GM23338 (cell line): ENCODE data around the gene DDIT3. TPM values are rescaled to one million over a fixed set of nuclear protein-coding genes. Genes with fewer than 3 reads are reported as not detected.

Experiments
- ATAC-seq: fragments of 200-7000 bp; cut with Tn5 transposase; 3 replicates; pipeline ENCODE4 v1.9.1; 2020
- DNase-seq: peaks from one replicate; pipeline ENCODE4 v3.0.0-alpha.2; 2015; ENCODE audit warnings: low spot score
- H2AFZ ChIP-seq: fragments of 200-600 bp; sonication (generic); 2 replicates; pipeline ENCODE4 v1.8.0; 2016; ENCODE audit warnings: antibody characterized with exemption, mild to moderate bottlenecking, moderate library complexity
- H3F3A ChIP-seq: fragments of 200-600 bp; sonication (generic); replicated peaks from 2 replicates; pipeline ENCODE4 v1.8.0; 2017; ENCODE audit warnings: antibody characterized with exemption, mixed run types, low read depth
- H3K27ac ChIP-seq: fragments of 200-600 bp; sonication (generic); 2 replicates; pipeline ENCODE4 v1.6.1; 2016; ENCODE audit warnings: low read depth
- H3K27me3 ChIP-seq: fragments of 200-600 bp; sonication (generic); 2 replicates; pipeline ENCODE4 v1.8.0; 2016; ENCODE audit warnings: mild to moderate bottlenecking, mixed run types, moderate library complexity; ENCODE audit not compliant: insufficient read depth
- H3K36me3 ChIP-seq: fragments of 200-600 bp; sonication (generic); 2 replicates; pipeline ENCODE4 v1.8.0; 2016; ENCODE audit warnings: mild to moderate bottlenecking; ENCODE audit not compliant: insufficient read depth
- H3K4me1 ChIP-seq: fragments of 200-600 bp; sonication (generic); 2 replicates; pipeline ENCODE4 v1.8.0; 2016; ENCODE audit warnings: mild to moderate bottlenecking, moderate library complexity; ENCODE audit not compliant: insufficient read depth
- H3K4me2 ChIP-seq: fragments of 200-600 bp; sonication (generic); 2 replicates; pipeline ENCODE4 v1.7.1; 2017; ENCODE audit warnings: mixed run types
- H3K4me3 ChIP-seq: fragments of 200-600 bp; sonication (generic); 2 replicates; pipeline ENCODE4 v1.6.1; 2016; ENCODE audit warnings: mixed run types
- H3K79me2 ChIP-seq: fragments of 200-600 bp; sonication (generic); replicated peaks from 2 replicates; pipeline ENCODE4 v1.8.0; 2017; ENCODE audit warnings: mild to moderate bottlenecking; ENCODE audit not compliant: insufficient read depth
- H3K9me2 ChIP-seq: fragments of 200-600 bp; sonication (generic); 2 replicates; pipeline ENCODE4 v1.8.0; 2017; ENCODE audit not compliant: insufficient read depth
- H4K20me1 ChIP-seq: fragments of 200-600 bp; sonication (generic); replicated peaks from 2 replicates; pipeline ENCODE4 v1.8.0; 2017; ENCODE audit warnings: mild to moderate bottlenecking; ENCODE audit not compliant: insufficient read depth
- H3K27ac Mint-ChIP-seq: 2 replicates; pipeline ENCODE4 v1.8.0; 2020; ENCODE audit warnings: inconsistent platforms, mild to moderate bottlenecking, moderate library complexity, mixed read lengths
- H3K27me3 Mint-ChIP-seq: 3 replicates; pipeline ENCODE4 v1.8.0; 2022; ENCODE audit warnings: low read depth, mild to moderate bottlenecking, moderate library complexity, mixed read lengths, inconsistent platforms; ENCODE audit not compliant: insufficient read depth, poor library complexity
- H3K36me3 Mint-ChIP-seq: 3 replicates; pipeline ENCODE4 v1.8.0; 2021; ENCODE audit warnings: low read depth, mild to moderate bottlenecking, inconsistent platforms, moderate library complexity, mixed read lengths
- H3K4me1 Mint-ChIP-seq: 3 replicates; pipeline ENCODE4 v1.8.0; 2020; ENCODE audit warnings: mild to moderate bottlenecking, inconsistent platforms, mixed read lengths
- H3K4me3 Mint-ChIP-seq: 3 replicates; pipeline ENCODE4 v1.8.0; 2021; ENCODE audit warnings: moderate library complexity, mild to moderate bottlenecking, inconsistent platforms, mixed read lengths
- H3K9me3 Mint-ChIP-seq: 3 replicates; pipeline ENCODE4 v1.8.0; 2020; ENCODE audit warnings: moderate library complexity, mild to moderate bottlenecking, inconsistent platforms, mixed read lengths
- EZH2 ChIP-seq: fragments of 200-600 bp; sonication (generic); IDR thresholded peaks from one replicate; pipeline ENCODE4 v1.8.0; 2017; ENCODE audit warnings: antibody characterized with exemption, mild to moderate bottlenecking, low read depth; ENCODE audit not compliant: unreplicated experiment
- JUNB ChIP-seq: IDR thresholded peaks from one replicate; pipeline ENCODE4 v1.6.1; 2016; ENCODE audit warnings: antibody characterized with exemption; ENCODE audit not compliant: unreplicated experiment
- NANOG ChIP-seq: IDR thresholded peaks from 2 replicates; pipeline ENCODE4 v1.6.1; 2016; ENCODE audit warnings: antibody characterized with exemption, borderline replicate concordance
- STAT1 ChIP-seq: IDR thresholded peaks from one replicate; pipeline ENCODE4 v1.6.1; 2016; ENCODE audit warnings: antibody characterized with exemption; ENCODE audit not compliant: unreplicated experiment
- ZNF114 ChIP-seq: fragments of 250-450 bp; sonication (Bioruptor Pico); IDR thresholded peaks from 2 replicates; pipeline ENCODE4 v1.5.0; 2020; ENCODE audit warnings: mild to moderate bottlenecking, moderate library complexity
- polyA plus RNA-seq: library from polyadenylated mRNA; unstranded; fragments of >200 nt; fragmentation: Nextera tagmentation; extraction: Ambion mirVana; gene quantifications from 2 replicates; pipeline ENCODE4 v1.2.1, GENCODE V29; 2016
- total RNA-seq: library from RNA; depleted of rRNA; stranded (reverse); fragments of >200 nt; shearing (Covaris generic); gene quantifications from 2 replicates; pipeline ENCODE4 v1.2.3, GENCODE V29; 2014
- TF ChIP-seq, protein P1 (sequence below): fragments of 250-450 bp; sonication (Bioruptor Pico); IDR thresholded peaks from 2 replicates; pipeline ENCODE4 v1.5.0; 2020; ENCODE audit warnings: mild to moderate bottlenecking, moderate library complexity
- TF ChIP-seq, protein P2 (sequence below), 2 experiments: fragments of 200-600 bp in 1 of 2; sonication (generic) in 1 of 2; conservative IDR thresholded peaks; 2 replicates each; pipeline versions ENCODE4 v1.5.1 to v1.6.1; 2016 to 2017; ENCODE audit warnings: antibody characterized with exemption in 2 of 2, low read depth in 2 of 2, mild to moderate bottlenecking in 2 of 2, moderate library complexity in 1 of 2

The DDIT3 gene
- total and polyA plus RNA-seq, 2 experiments from 2014 or later, result 3.9 to 12.5 TPM

DNA sequence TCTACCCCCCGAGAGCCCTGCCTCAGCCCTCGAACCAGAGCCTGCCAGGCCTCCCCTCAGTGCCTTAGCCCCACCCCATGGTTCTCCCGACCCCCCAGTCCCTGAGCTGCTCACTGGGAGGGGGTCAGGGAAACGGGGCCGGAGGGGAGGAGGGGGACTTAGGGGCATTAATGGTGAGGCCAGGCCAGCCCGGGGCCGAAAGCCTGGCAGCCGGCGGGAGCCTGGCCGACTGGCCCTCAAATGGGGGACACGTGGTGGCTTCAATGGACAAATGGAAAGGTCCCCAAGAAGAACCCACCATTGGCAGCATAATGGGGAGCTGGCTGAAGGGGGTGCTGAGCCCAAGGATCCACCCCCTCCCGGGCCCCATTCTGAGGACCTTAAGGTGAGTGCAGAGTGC is 7.9 kb upstream of the DDIT3 start:
- peaks cover 14% of the 10 kb centered on the region for H3K4me1 ChIP-seq
- H3K9me2 ChIP-seq, result no peaks in the 10 kb centered on the region
- no peaks in the 10 kb centered on the region for H3K27me3 ChIP-seq
- Mint-ChIP-seq H3K4me1 (peaks cover 29% of the 10 kb centered on the region), H3K27me3 (peaks cover 25% of the 10 kb centered on the region), H3K36me3 (peaks cover 54% of the 10 kb centered on the region), H3K9me3 (no peaks in the 10 kb centered on the region), H3K4me3 (no peak overlapping the region), H3K27ac (no peak overlapping the region)
- no peak for DNase-seq
- peaks cover 13% of the 10 kb centered on the region for H3K36me3 ChIP-seq
- 0 out of 2 replicates have a peak, but pooled peaks cover 7% of the 10 kb centered on the region for H3K79me2 ChIP-seq
- no peak for ATAC-seq
- no peak overlapping the region for H2AFZ ChIP-seq
- H3K4me3 ChIP-seq, result no peak overlapping the region
- H3F3A ChIP-seq, result peaks cover 17% of the 10 kb centered on the region; the same call in 1 of the 2 replicates
- H4K20me1 ChIP-seq, result peaks cover 17% of the 10 kb centered on the region
- TF ChIP-seq NANOG (no peak), STAT1 (no peak), JUNB (no peak), ZNF114 (CRISPR knock-in tag) (no peak), EZH2 (no peak)
- TF ChIP-seq, protein P1, sequence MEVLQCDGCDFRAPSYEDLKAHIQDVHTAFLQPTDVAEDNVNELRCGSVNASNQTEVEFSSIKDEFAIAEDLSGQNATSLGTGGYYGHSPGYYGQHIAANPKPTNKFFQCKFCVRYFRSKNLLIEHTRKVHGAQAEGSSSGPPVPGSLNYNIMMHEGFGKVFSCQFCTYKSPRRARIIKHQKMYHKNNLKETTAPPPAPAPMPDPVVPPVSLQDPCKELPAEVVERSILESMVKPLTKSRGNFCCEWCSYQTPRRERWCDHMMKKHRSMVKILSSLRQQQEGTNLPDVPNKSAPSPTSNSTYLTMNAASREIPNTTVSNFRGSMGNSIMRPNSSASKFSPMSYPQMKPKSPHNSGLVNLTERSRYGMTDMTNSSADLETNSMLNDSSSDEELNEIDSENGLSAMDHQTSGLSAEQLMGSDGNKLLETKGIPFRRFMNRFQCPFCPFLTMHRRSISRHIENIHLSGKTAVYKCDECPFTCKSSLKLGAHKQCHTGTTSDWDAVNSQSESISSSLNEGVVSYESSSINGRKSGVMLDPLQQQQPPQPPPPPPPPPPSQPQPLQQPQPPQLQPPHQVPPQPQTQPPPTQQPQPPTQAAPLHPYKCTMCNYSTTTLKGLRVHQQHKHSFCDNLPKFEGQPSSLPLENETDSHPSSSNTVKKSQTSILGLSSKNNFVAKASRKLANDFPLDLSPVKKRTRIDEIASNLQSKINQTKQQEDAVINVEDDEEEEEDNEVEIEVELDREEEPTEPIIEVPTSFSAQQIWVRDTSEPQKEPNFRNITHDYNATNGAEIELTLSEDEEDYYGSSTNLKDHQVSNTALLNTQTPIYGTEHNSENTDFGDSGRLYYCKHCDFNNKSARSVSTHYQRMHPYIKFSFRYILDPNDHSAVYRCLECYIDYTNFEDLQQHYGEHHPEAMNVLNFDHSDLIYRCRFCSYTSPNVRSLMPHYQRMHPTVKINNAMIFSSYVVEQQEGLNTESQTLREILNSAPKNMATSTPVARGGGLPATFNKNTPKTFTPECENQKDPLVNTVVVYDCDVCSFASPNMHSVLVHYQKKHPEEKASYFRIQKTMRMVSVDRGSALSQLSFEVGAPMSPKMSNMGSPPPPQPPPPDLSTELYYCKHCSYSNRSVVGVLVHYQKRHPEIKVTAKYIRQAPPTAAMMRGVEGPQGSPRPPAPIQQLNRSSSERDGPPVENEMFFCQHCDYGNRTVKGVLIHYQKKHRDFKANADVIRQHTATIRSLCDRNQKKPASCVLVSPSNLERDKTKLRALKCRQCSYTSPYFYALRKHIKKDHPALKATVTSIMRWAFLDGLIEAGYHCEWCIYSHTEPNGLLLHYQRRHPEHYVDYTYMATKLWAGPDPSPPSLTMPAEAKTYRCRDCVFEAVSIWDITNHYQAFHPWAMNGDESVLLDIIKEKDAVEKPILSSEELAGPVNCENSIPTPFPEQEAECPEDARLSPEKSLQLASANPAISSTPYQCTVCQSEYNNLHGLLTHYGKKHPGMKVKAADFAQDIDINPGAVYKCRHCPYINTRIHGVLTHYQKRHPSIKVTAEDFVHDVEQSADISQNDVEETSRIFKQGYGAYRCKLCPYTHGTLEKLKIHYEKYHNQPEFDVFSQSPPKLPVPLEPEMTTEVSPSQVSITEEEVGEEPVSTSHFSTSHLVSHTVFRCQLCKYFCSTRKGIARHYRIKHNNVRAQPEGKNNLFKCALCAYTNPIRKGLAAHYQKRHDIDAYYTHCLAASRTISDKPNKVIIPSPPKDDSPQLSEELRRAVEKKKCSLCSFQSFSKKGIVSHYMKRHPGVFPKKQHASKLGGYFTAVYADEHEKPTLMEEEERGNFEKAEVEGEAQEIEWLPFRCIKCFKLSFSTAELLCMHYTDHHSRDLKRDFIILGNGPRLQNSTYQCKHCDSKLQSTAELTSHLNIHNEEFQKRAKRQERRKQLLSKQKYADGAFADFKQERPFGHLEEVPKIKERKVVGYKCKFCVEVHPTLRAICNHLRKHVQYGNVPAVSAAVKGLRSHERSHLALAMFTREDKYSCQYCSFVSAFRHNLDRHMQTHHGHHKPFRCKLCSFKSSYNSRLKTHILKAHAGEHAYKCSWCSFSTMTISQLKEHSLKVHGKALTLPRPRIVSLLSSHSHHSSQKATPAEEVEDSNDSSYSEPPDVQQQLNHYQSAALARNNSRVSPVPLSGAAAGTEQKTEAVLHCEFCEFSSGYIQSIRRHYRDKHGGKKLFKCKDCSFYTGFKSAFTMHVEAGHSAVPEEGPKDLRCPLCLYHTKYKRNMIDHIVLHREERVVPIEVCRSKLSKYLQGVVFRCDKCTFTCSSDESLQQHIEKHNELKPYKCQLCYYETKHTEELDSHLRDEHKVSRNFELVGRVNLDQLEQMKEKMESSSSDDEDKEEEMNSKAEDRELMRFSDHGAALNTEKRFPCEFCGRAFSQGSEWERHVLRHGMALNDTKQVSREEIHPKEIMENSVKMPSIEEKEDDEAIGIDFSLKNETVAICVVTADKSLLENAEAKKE (CRISPR knock-in tag), result no peak
- TF ChIP-seq, protein P2, sequence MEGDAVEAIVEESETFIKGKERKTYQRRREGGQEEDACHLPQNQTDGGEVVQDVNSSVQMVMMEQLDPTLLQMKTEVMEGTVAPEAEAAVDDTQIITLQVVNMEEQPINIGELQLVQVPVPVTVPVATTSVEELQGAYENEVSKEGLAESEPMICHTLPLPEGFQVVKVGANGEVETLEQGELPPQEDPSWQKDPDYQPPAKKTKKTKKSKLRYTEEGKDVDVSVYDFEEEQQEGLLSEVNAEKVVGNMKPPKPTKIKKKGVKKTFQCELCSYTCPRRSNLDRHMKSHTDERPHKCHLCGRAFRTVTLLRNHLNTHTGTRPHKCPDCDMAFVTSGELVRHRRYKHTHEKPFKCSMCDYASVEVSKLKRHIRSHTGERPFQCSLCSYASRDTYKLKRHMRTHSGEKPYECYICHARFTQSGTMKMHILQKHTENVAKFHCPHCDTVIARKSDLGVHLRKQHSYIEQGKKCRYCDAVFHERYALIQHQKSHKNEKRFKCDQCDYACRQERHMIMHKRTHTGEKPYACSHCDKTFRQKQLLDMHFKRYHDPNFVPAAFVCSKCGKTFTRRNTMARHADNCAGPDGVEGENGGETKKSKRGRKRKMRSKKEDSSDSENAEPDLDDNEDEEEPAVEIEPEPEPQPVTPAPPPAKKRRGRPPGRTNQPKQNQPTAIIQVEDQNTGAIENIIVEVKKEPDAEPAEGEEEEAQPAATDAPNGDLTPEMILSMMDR (conservative IDR thresholded peaks at IDR 0.05; ENCODE audit: low read depth in 2 of 2), result no peak
- no peak overlapping the region for H3K4me2 ChIP-seq
- H3K27ac ChIP-seq, result no peak overlapping the region
